CD14-positive monocyte (primary cell): ENCODE data around the gene HLCS. TPM values are rescaled to one million over a fixed set of nuclear protein-coding genes. Genes with fewer than 3 reads are reported as not detected.
A peak's percentile ranks its signal among the peaks of the same experiment; 100 is the strongest.
"Not testable (repeated sequence)": the region's sequence is repeated elsewhere in the genome, so short reads cannot be mapped to it uniquely, and the experiment has no call there.

ENCODE experiments used
- DNase-seq, 3 donors: peaks; one replicate each; pipeline ENCODE4 v3.0.0-alpha.2; 2011 to 2022
- H2AFZ ChIP-seq: 2 replicates; pipeline ENCODE4 v1.6.0; 2012; ENCODE audit warnings: mild to moderate bottlenecking, low read depth, low read length, inconsistent platforms; ENCODE audit not compliant: insufficient read depth, poor library complexity, severe bottlenecking
- H3K27ac ChIP-seq, 2 donors: 1 replicate in 1 of 2; 2 replicates in 1 of 2; pipeline ENCODE4 v1.5.1; 2012 to 2013; ENCODE audit warnings: low read length in 2 of 2, control low read depth in 1 of 2, inconsistent platforms in 1 of 2, low read depth in 1 of 2, mild to moderate bottlenecking in 1 of 2
- H3K27me3 ChIP-seq, 2 donors: one replicate each; pipeline versions ENCODE4 v1.6.0 to v1.6.1; 2011 to 2013; ENCODE audit warnings: low read length in 2 of 2; ENCODE audit not compliant: control insufficient read depth in 2 of 2, insufficient read depth in 2 of 2
- H3K36me3 ChIP-seq, 2 donors: replicated peaks in 1 of 2; 1 replicate in 1 of 2; 2 replicates in 1 of 2; pipeline versions ENCODE4 v1.5.1 to v1.6.1; 2012 to 2013; ENCODE audit warnings: low read length in 2 of 2, control low read depth in 1 of 2, inconsistent platforms in 1 of 2, mild to moderate bottlenecking in 1 of 2; ENCODE audit not compliant: insufficient read depth in 2 of 2, control insufficient read depth in 1 of 2
- H3K4me1 ChIP-seq, 2 donors: 1 replicate in 1 of 2; 2 replicates in 1 of 2; pipeline versions ENCODE4 v1.5.1 to v1.6.1; 2012 to 2013; ENCODE audit warnings: low read length in 2 of 2, control low read depth in 1 of 2, inconsistent platforms in 1 of 2, mild to moderate bottlenecking in 1 of 2, moderate library complexity in 1 of 2; ENCODE audit not compliant: insufficient read depth in 2 of 2, control insufficient read depth in 1 of 2
- H3K4me2 ChIP-seq: replicated peaks from 2 replicates; pipeline ENCODE3; 2012; ENCODE audit warnings: low read length, moderate library complexity, mild to moderate bottlenecking; ENCODE audit not compliant: poor library complexity, severe bottlenecking; ENCODE audit errors: extremely low read depth
- H3K4me3 ChIP-seq, 3 experiments: fragments of 200-600 bp in 1 of 3; sonication (generic) in 1 of 3; replicated peaks in 1 of 3; 1 replicate in 2 of 3; 2 replicates in 1 of 3; pipeline ENCODE4 v1.5.1; 2011 to 2013; ENCODE audit warnings: low read length in 3 of 3, mild to moderate bottlenecking in 3 of 3, control low read depth in 2 of 3, low read depth in 2 of 3, inconsistent platforms in 1 of 3, moderate library complexity in 1 of 3
- H3K79me2 ChIP-seq: 2 replicates; pipeline ENCODE4 v1.6.0; 2012; ENCODE audit warnings: mild to moderate bottlenecking, control low read depth, inconsistent platforms, low read length, moderate library complexity; ENCODE audit not compliant: insufficient read depth
- H3K9ac ChIP-seq: 2 replicates; pipeline ENCODE4 v1.6.0; 2017; ENCODE audit warnings: low read length, mild to moderate bottlenecking; ENCODE audit not compliant: insufficient read depth, poor library complexity, severe bottlenecking
- H3K9me3 ChIP-seq, 2 donors: replicated peaks in 1 of 2; 1 replicate in 1 of 2; 2 replicates in 1 of 2; pipeline versions ENCODE4 v1.5.1 to v1.6.1; 2012 to 2013; ENCODE audit warnings: low read length in 2 of 2, control low read depth in 1 of 2; ENCODE audit not compliant: control insufficient read depth in 1 of 2, insufficient read depth in 1 of 2
- H4K20me1 ChIP-seq: 2 replicates; pipeline ENCODE4 v1.6.0; 2012; ENCODE audit warnings: mild to moderate bottlenecking, low read length, control low read depth, moderate library complexity; ENCODE audit not compliant: insufficient read depth
- H3K27ac Mint-ChIP-seq, 7 donors: one replicate each; pipeline ENCODE4 v1.8.0; 2020; ENCODE audit warnings: mild to moderate bottlenecking in 7 of 7, mixed read lengths in 7 of 7, moderate library complexity in 6 of 7, inconsistent platforms in 2 of 7
- H3K27me3 Mint-ChIP-seq, 3 donors: one replicate each; pipeline ENCODE4 v1.8.0; 2021 to 2022; ENCODE audit warnings: low read depth in 3 of 3, mild to moderate bottlenecking in 3 of 3, mixed read lengths in 3 of 3, moderate library complexity in 3 of 3, inconsistent platforms in 1 of 3
- H3K36me3 Mint-ChIP-seq, 2 donors: one replicate each; pipeline ENCODE4 v1.8.0; 2020; ENCODE audit warnings: mixed read lengths in 2 of 2, inconsistent platforms in 1 of 2, mild to moderate bottlenecking in 1 of 2
- H3K4me1 Mint-ChIP-seq: one replicate; pipeline ENCODE4 v1.8.0; 2020; ENCODE audit warnings: mild to moderate bottlenecking, mixed read lengths
- H3K4me3 Mint-ChIP-seq, 2 donors: one replicate each; pipeline ENCODE4 v1.8.0; 2020; ENCODE audit warnings: mild to moderate bottlenecking in 2 of 2, mixed read lengths in 2 of 2, moderate library complexity in 1 of 2
- H3K9me3 Mint-ChIP-seq, 7 donors: one replicate each; pipeline ENCODE4 v1.8.0; 2020 to 2022; ENCODE audit warnings: mixed read lengths in 7 of 7, mild to moderate bottlenecking in 6 of 7, moderate library complexity in 6 of 7, inconsistent platforms in 2 of 7
- WGBS: methylation state at CpG from one replicate; pipeline ENCODE4 v1.1.5; 2013; ENCODE audit warnings: missing lambda C conversion rate; ENCODE audit not compliant: insufficient coverage; 5-methylcytosine and 5-hydroxymethylcytosine counted together
- intact Hi-C, 2 donors: fragments of 100-400 bp; cut with micrococcal nuclease; formaldehyde crosslinking; loops; one replicate each; pipeline versions ENCODE4 v1.15.0 to v1.15.1; 2023
- polyA plus RNA-seq, 3 donors: library from polyadenylated mRNA; depleted of rRNA in 1 of 3; unstranded in 2 of 3; stranded (reverse) in 1 of 3; fragments of 300-500 nt in 2 of 3; fragments of >200 nt in 1 of 3; fragmentation: Illumina TruSeq in 2 of 3; gene quantifications; 1 replicate in 2 of 3; 2 replicates in 1 of 3; pipeline ENCODE4 v1.2.3, GENCODE V29; 2012 to 2021
- TF ChIP-seq, protein P1 (sequence below): fragments of 200-600 bp; IDR thresholded peaks from one replicate; pipeline ENCODE4 v1.8.0; 2022; ENCODE audit warnings: antibody characterized with exemption, mild to moderate bottlenecking

The HLCS gene
- polyA plus RNA-seq, 3 donors = 2.1 to 3.1 (median 2.2) TPM

DNA sequence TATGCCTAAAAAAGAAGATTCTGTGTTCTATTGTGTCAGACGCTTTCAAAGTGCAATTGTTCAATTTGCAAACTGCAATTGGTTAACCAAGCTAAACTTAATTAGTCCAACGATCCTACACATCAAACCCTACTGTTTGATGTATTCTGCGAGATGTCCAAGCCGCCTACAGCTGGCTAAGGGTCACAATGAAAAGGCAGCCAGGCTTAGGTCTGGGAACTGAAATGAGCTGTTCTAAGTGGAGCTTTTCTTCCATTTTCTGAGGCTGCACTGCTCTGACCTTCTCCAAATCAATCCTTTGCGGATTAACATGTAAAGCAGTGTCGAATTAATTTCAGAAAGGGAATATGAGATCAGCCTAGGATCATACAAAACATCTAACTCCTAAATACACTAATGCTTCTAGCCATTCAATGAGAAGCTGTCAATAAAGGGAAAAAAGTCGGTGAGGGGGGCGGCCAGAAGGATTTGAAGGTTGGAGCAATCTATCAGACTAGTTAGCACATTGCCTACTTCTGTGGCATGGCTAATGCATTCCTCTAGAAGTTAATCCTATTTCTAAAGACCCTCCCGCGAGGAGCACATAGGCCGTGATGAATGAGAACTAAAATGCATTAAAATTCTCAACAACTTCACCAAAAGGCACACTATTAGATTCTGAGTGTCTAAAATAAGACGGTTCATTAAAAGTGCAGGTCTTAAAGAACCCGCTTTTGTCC is 148.6 kb downstream of the HLCS start:
- intact Hi-C loops = no loop called here
- Mint-ChIP-seq H3K27ac (no peak overlapping the region), H3K27me3 (peaks cover 0 to 3% (median 0%) of the 10 kb centered on the region in 3 donors), H3K36me3 (no peaks in the 10 kb centered on the region), H3K4me3 (no peak overlapping the region), H3K9me3 (no peaks in the 10 kb centered on the region), H3K4me1 (no peaks in the 10 kb centered on the region)
- no peaks in the 10 kb centered on the region for H3K27me3 ChIP-seq
- TF ChIP-seq, protein P1, sequence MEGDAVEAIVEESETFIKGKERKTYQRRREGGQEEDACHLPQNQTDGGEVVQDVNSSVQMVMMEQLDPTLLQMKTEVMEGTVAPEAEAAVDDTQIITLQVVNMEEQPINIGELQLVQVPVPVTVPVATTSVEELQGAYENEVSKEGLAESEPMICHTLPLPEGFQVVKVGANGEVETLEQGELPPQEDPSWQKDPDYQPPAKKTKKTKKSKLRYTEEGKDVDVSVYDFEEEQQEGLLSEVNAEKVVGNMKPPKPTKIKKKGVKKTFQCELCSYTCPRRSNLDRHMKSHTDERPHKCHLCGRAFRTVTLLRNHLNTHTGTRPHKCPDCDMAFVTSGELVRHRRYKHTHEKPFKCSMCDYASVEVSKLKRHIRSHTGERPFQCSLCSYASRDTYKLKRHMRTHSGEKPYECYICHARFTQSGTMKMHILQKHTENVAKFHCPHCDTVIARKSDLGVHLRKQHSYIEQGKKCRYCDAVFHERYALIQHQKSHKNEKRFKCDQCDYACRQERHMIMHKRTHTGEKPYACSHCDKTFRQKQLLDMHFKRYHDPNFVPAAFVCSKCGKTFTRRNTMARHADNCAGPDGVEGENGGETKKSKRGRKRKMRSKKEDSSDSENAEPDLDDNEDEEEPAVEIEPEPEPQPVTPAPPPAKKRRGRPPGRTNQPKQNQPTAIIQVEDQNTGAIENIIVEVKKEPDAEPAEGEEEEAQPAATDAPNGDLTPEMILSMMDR = no peak
- no peak overlapping the region for H3K27ac ChIP-seq
- no peaks in the 10 kb centered on the region for H3K36me3 ChIP-seq
- no peaks in the 10 kb centered on the region for H3K4me1 ChIP-seq
- H3K4me2 ChIP-seq = no peak overlapping the region
- H3K9ac ChIP-seq = no peak overlapping the region
- H3K79me2 ChIP-seq = no peaks in the 10 kb centered on the region
- H4K20me1 ChIP-seq = no peaks in the 10 kb centered on the region
- no peak for DNase-seq
- H3K9me3 ChIP-seq = no peaks in the 10 kb centered on the region
- H2AFZ ChIP-seq = no peak overlapping the region
- no peak overlapping the region for H3K4me3 ChIP-seq
- 100% methylated on average over 1 of the region's 13 CpGs for WGBS

GRCh38 chr21:36816561-36817130 is 149.8 kb downstream of the HLCS start:
- H3K36me3 ChIP-seq = no peaks in the 10 kb centered on the region
- Mint-ChIP-seq H3K4me1 (no peaks in the 10 kb centered on the region), H3K27me3 (peaks cover 0 to 3% (median 0%) of the 10 kb centered on the region in 3 donors), H3K9me3 (no peaks in the 10 kb centered on the region), H3K36me3 (no peaks in the 10 kb centered on the region), H3K27ac (peak overlapping the region in 1 of 7 donors; percentile 66), H3K4me3 (no peak overlapping the region)
- TF ChIP-seq, protein P1 = no peak
- no peak overlapping the region for H3K9ac ChIP-seq
- H3K27me3 ChIP-seq = no peaks in the 10 kb centered on the region
- H3K4me3 ChIP-seq = no peak overlapping the region
- DNase-seq = no peak
- no peaks in the 10 kb centered on the region for H3K79me2 ChIP-seq
- no peak overlapping the region for H3K27ac ChIP-seq
- no peaks in the 10 kb centered on the region for H4K20me1 ChIP-seq
- WGBS = 100% methylated on average over 1 of the region's 9 CpGs
- intact Hi-C loops = no loop called here
- no peaks in the 10 kb centered on the region for H3K9me3 ChIP-seq
- no peak overlapping the region for H2AFZ ChIP-seq
- H3K4me2 ChIP-seq = no peak overlapping the region
- no peaks in the 10 kb centered on the region for H3K4me1 ChIP-seq

DNA sequence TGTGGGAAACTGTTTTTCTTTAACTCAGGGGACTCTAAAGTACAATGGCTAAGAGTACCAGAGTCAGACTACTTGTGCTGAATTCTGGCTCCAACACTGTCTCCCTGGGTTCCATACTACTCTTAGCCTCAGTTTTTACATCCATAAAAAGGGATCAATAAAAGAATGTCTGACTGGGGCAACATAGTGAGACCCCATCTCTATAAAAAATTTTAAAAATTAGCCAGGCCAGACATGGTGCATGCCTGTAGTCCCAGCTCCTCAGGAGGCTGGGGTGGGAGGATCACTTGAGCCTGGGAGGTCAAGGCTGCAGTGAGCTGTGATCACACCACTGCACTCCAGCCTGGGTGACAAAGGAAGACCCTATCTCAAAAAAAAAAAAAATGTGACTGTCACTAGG is 150.4 kb downstream of the HLCS start:
- H3K4me3 Mint-ChIP-seq, H3K36me3 ChIP-seq, H2AFZ ChIP-seq, H4K20me1 ChIP-seq, H3K27me3 ChIP-seq, H3K9me3 Mint-ChIP-seq, H3K79me2 ChIP-seq, H3K9ac ChIP-seq, H3K4me3 ChIP-seq, H3K27ac Mint-ChIP-seq, H3K36me3 Mint-ChIP-seq, H3K4me1 ChIP-seq, H3K9me3 ChIP-seq, H3K27ac ChIP-seq, H3K27me3 Mint-ChIP-seq, intact Hi-C loops, H3K4me2 ChIP-seq, DNase-seq, H3K4me1 Mint-ChIP-seq: not testable (repeated sequence)
